ENCODE results near the gene CDRT4. TPM values are rescaled to one million over a fixed set of nuclear protein-coding genes. Genes with fewer than 3 reads are reported as not detected.

Gene CDRT4
- total RNA-seq, 2 donors from 2014 or later: 8.3 to 34.0 TPM

GRCh38 chr17:15482476-15482875 is 15.1 kb upstream of the CDRT4 start:
- Mint-ChIP-seq H3K36me3 (peaks cover 2% of the 10 kb centered on the region), H3K27me3 (no peaks in the 10 kb centered on the region), H3K9me3 (no peaks in the 10 kb centered on the region), H3K4me1 (ENCODE audit: low read depth in 2 of 2) (peaks cover 0 to 6% of the 10 kb centered on the region in 2 donors), H3K4me3 (no peak overlapping the region), H3K27ac (no peak overlapping the region)
- ATAC-seq (no peak), DNase-seq (ENCODE audit: low spot score) (no peak)

GRCh38 chr17:15481481-15481880 is 14.1 kb upstream of the CDRT4 start:
- ATAC-seq: no peak
- Mint-ChIP-seq H3K27ac (no peak overlapping the region), H3K4me1 (ENCODE audit: low read depth in 2 of 2) (peaks cover 0 to 8% of the 10 kb centered on the region in 2 donors), H3K9me3 (no peaks in the 10 kb centered on the region), H3K4me3 (no peak overlapping the region), H3K36me3 (no peaks in the 10 kb centered on the region), H3K27me3 (no peaks in the 10 kb centered on the region)
- no peak for DNase-seq (ENCODE audit: low spot score)

- Mint-ChIP-seq H3K9me3 (no peaks in the 10 kb centered on the region), H3K4me3 (no peak overlapping the region), H3K27me3 (no peaks in the 10 kb centered on the region), H3K27ac (no peak overlapping the region), H3K36me3 (no peaks in the 10 kb centered on the region), H3K4me1 (ENCODE audit: low read depth in 2 of 2) (peaks cover 0 to 5% of the 10 kb centered on the region in 2 donors)
- DNase-seq (ENCODE audit: low spot score) (no peak), ATAC-seq (no peak)
These were observed 12.8 kb upstream of the CDRT4 start for GRCh38 chr17:15480204-15480603.

GRCh38 chr17:15479703-15480102 is 12.3 kb upstream of the CDRT4 start:
- peaks cover 0 to 5% of the 10 kb centered on the region in 2 donors for H3K4me1 Mint-ChIP-seq (ENCODE audit: low read depth in 2 of 2)
- H3K36me3 Mint-ChIP-seq: no peaks in the 10 kb centered on the region
- no peaks in the 10 kb centered on the region for H3K27me3 Mint-ChIP-seq
- ATAC-seq (no peak), DNase-seq (ENCODE audit: low spot score) (no peak)
- no peaks in the 10 kb centered on the region for H3K9me3 Mint-ChIP-seq
- H3K27ac Mint-ChIP-seq: no peak overlapping the region
- no peak overlapping the region for H3K4me3 Mint-ChIP-seq

- ATAC-seq: no peak
- no peak for DNase-seq (ENCODE audit: low spot score)
- no peak overlapping the region for H3K4me3 Mint-ChIP-seq
- H3K9me3 Mint-ChIP-seq: no peaks in the 10 kb centered on the region
- H3K4me1 Mint-ChIP-seq (ENCODE audit: low read depth in 2 of 2): peaks cover 0 to 5% of the 10 kb centered on the region in 2 donors
- H3K36me3 Mint-ChIP-seq: no peaks in the 10 kb centered on the region
- H3K27ac Mint-ChIP-seq: no peak overlapping the region
- H3K27me3 Mint-ChIP-seq: no peaks in the 10 kb centered on the region
These were observed 11.4 kb upstream of the CDRT4 start for GRCh38 chr17:15478845-15479244.

- DNase-seq (ENCODE audit: low spot score): no peak
- H3K27me3 Mint-ChIP-seq: no peaks in the 10 kb centered on the region
- H3K4me3 Mint-ChIP-seq: no peak overlapping the region
- no peaks in the 10 kb centered on the region for H3K36me3 Mint-ChIP-seq
- peaks cover 0 to 5% of the 10 kb centered on the region in 2 donors for H3K4me1 Mint-ChIP-seq (ENCODE audit: low read depth in 2 of 2)
- ATAC-seq: no peak
- no peaks in the 10 kb centered on the region for H3K9me3 Mint-ChIP-seq
- H3K27ac Mint-ChIP-seq: no peak overlapping the region
These were observed 8.4 kb upstream of the CDRT4 start for GRCh38 chr17:15475631-15476354.

- Mint-ChIP-seq H3K4me3 (no peak overlapping the region), H3K36me3 (no peaks in the 10 kb centered on the region), H3K9me3 (no peaks in the 10 kb centered on the region), H3K27ac (no peak overlapping the region), H3K27me3 (no peaks in the 10 kb centered on the region), H3K4me1 (ENCODE audit: low read depth in 2 of 2) (peaks cover 0 to 3% of the 10 kb centered on the region in 2 donors)
- ATAC-seq (no peak), DNase-seq (ENCODE audit: low spot score) (no peak)
These were observed 5.5 kb upstream of the CDRT4 start for GRCh38 chr17:15472891-15473290.

GRCh38 chr17:15470536-15470935 is 3.1 kb upstream of the CDRT4 start:
- DNase-seq (ENCODE audit: low spot score): no peak
- ATAC-seq: no peak
- H3K4me3 Mint-ChIP-seq: no peak overlapping the region
- H3K4me1 Mint-ChIP-seq (ENCODE audit: low read depth in 2 of 2): peaks cover 0 to 4% of the 10 kb centered on the region in 2 donors
- H3K36me3 Mint-ChIP-seq: no peaks in the 10 kb centered on the region
- H3K27ac Mint-ChIP-seq: no peak overlapping the region
- H3K9me3 Mint-ChIP-seq: no peaks in the 10 kb centered on the region
- no peaks in the 10 kb centered on the region for H3K27me3 Mint-ChIP-seq

- H3K9me3 Mint-ChIP-seq: no peaks in the 10 kb centered on the region
- H3K27me3 Mint-ChIP-seq: no peaks in the 10 kb centered on the region
- H3K27ac Mint-ChIP-seq: no peak overlapping the region
- peaks cover 0 to 4% of the 10 kb centered on the region in 2 donors for H3K4me1 Mint-ChIP-seq (ENCODE audit: low read depth in 2 of 2)
- DNase-seq (ENCODE audit: low spot score) (no peak), ATAC-seq (no peak)
- H3K36me3 Mint-ChIP-seq: no peaks in the 10 kb centered on the region
- no peak overlapping the region for H3K4me3 Mint-ChIP-seq
These were observed 1.8 kb upstream of the CDRT4 start for GRCh38 chr17:15469260-15469659.

- Mint-ChIP-seq H3K36me3 (no peaks in the 10 kb centered on the region), H3K27ac (no peak overlapping the region), H3K9me3 (no peaks in the 10 kb centered on the region), H3K4me1 (ENCODE audit: low read depth in 2 of 2) (peaks cover 0 to 4% of the 10 kb centered on the region in 2 donors), H3K4me3 (no peak overlapping the region), H3K27me3 (no peaks in the 10 kb centered on the region)
- ATAC-seq (no peak), DNase-seq (ENCODE audit: low spot score) (no peak)
These were observed 705 bp upstream of the CDRT4 start for GRCh38 chr17:15468126-15468525.

GRCh38 chr17:15466131-15466530 is 1.3 kb downstream of the CDRT4 start:
- H3K4me3 Mint-ChIP-seq: no peak overlapping the region
- no peaks in the 10 kb centered on the region for H3K9me3 Mint-ChIP-seq
- ATAC-seq (no peak), DNase-seq (ENCODE audit: low spot score) (no peak)
- no peak overlapping the region for H3K27ac Mint-ChIP-seq
- H3K27me3 Mint-ChIP-seq: no peaks in the 10 kb centered on the region
- peaks cover 6% of the 10 kb centered on the region for H3K36me3 Mint-ChIP-seq
- peaks cover 0 to 4% of the 10 kb centered on the region in 2 donors for H3K4me1 Mint-ChIP-seq (ENCODE audit: low read depth in 2 of 2)

- Mint-ChIP-seq H3K4me1 (ENCODE audit: low read depth in 2 of 2) (peaks cover 0 to 4% of the 10 kb centered on the region in 2 donors), H3K27me3 (no peaks in the 10 kb centered on the region), H3K4me3 (no peak overlapping the region), H3K9me3 (no peaks in the 10 kb centered on the region), H3K27ac (no peak overlapping the region), H3K36me3 (peaks cover 6% of the 10 kb centered on the region)
- ATAC-seq: no peak
- DNase-seq (ENCODE audit: low spot score): no peak
These were observed 2.2 kb downstream of the CDRT4 start for GRCh38 chr17:15465045-15465701.

- H3K4me3 Mint-ChIP-seq: no peak overlapping the region
- no peak overlapping the region for H3K27ac Mint-ChIP-seq
- H3K4me1 Mint-ChIP-seq (ENCODE audit: low read depth in 2 of 2): peaks cover 0 to 7% of the 10 kb centered on the region in 2 donors
- ATAC-seq: no peak
- DNase-seq (ENCODE audit: low spot score): no peak
- H3K9me3 Mint-ChIP-seq: no peaks in the 10 kb centered on the region
- H3K36me3 Mint-ChIP-seq: peaks cover 6% of the 10 kb centered on the region
- H3K27me3 Mint-ChIP-seq: no peaks in the 10 kb centered on the region
These were observed 3.0 kb downstream of the CDRT4 start for GRCh38 chr17:15464231-15464985.

Measured in natural killer cell treated with Interleukin-12 subunit alpha and Interleukin-12 subunit beta and Interleukin-15 and Interleukin-18, amount 100 ng/mL, for 72 hours (primary cell).